Mesothelial cell of epicardium (in vitro differentiated cells): Measurements from ENCODE around the gene CALHM5. TPM values are rescaled to one million over a fixed set of nuclear protein-coding genes. Genes with fewer than 3 reads are reported as not detected.
A peak's percentile ranks its signal among the peaks of the same experiment; 100 is the strongest.

ENCODE experiments used
- DNase-seq, 2 experiments: peaks; one replicate each; pipeline ENCODE4 v3.0.0; 2021; ENCODE audit warnings: low spot score in 2 of 2; ENCODE audit not compliant: unreplicated experiment in 2 of 2
- H3K27ac Mint-ChIP-seq: 2 replicates; pipeline ENCODE4 v1.8.0; 2021; ENCODE audit warnings: mixed read lengths
- H3K27me3 Mint-ChIP-seq: 2 replicates; pipeline ENCODE4 v1.8.0; 2021; ENCODE audit warnings: low read depth, mixed read lengths
- H3K36me3 Mint-ChIP-seq: 2 replicates; pipeline ENCODE4 v1.8.0; 2021; ENCODE audit warnings: mixed read lengths
- H3K4me1 Mint-ChIP-seq: 2 replicates; pipeline ENCODE4 v1.8.0; 2021; ENCODE audit warnings: mixed read lengths
- H3K4me3 Mint-ChIP-seq: 2 replicates; pipeline ENCODE4 v1.8.0; 2021; ENCODE audit warnings: mild to moderate bottlenecking, moderate library complexity, mixed read lengths
- H3K9me3 Mint-ChIP-seq: 2 replicates; pipeline ENCODE4 v1.8.0; 2021; ENCODE audit warnings: mixed read lengths
- CTCF ChIP-seq: fragments of 200-600 bp; sonication (generic); IDR thresholded peaks from one replicate; pipeline ENCODE4 v1.5.0; 2021; ENCODE audit warnings: antibody characterized with exemption; ENCODE audit not compliant: unreplicated experiment
- total RNA-seq: library from RNA; stranded (reverse); gene quantifications from 3 replicates; pipeline ENCODE4 v1.2.1, GENCODE V29; 2021

CALHM5 gene
- total RNA-seq, 1 donor from 2014 or later, result 1.7 TPM

DNA sequence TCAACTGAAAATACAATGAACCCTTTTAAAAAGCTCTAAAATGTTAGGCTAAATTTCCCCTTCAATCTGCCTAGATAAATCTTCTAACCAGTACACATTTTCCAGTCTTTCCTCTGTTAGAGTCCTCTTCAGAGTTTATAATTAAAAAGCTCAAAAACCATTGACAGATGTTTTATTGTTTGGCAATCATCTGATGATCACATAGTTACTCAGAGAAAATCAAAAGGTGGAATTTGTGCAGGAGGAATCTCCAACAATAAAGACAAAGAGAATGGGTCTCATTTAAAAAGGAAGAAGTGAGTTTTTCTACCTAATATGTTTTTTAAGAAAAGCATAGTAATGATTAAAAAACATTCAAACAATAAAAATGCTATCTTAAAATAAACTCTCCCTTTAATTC lies 31.0 kb downstream of the CALHM5 start:
- Mint-ChIP-seq H3K27ac (no peak overlapping the region), H3K36me3 (no peaks in the 10 kb centered on the region), H3K4me3 (no peak overlapping the region), H3K27me3 (peaks cover 3% of the 10 kb centered on the region), H3K4me1 (peaks cover 43% of the 10 kb centered on the region), H3K9me3 (no peaks in the 10 kb centered on the region)
- DNase-seq, result no peak
- no peak for TF ChIP-seq CTCF

DNA sequence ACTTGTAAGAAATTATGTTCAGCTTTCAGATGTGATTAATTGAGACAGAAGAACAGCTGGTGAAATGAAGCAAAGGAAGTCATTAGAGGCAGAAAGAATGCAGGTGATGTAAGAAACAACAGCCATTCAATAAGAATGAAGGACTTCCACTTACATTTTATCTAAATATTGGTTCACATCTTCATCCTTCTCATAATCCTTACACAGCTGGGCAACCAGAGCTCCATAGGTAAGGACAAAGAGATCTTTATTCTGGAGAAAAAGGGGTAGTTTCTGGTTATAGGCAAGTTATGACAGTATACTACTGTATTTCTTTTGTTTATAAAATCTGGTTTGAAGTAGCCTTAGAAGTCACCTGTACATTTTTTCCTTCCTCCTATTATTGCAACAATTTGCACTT lies 31.7 kb downstream of the CALHM5 start:
- TF ChIP-seq CTCF, result no peak
- peaks cover 43% of the 10 kb centered on the region for H3K4me1 Mint-ChIP-seq
- no peak overlapping the region for H3K4me3 Mint-ChIP-seq
- no peak overlapping the region for H3K27ac Mint-ChIP-seq
- H3K36me3 Mint-ChIP-seq, result no peaks in the 10 kb centered on the region
- no peak for DNase-seq
- H3K9me3 Mint-ChIP-seq, result no peaks in the 10 kb centered on the region
- peaks cover 3% of the 10 kb centered on the region for H3K27me3 Mint-ChIP-seq

DNA sequence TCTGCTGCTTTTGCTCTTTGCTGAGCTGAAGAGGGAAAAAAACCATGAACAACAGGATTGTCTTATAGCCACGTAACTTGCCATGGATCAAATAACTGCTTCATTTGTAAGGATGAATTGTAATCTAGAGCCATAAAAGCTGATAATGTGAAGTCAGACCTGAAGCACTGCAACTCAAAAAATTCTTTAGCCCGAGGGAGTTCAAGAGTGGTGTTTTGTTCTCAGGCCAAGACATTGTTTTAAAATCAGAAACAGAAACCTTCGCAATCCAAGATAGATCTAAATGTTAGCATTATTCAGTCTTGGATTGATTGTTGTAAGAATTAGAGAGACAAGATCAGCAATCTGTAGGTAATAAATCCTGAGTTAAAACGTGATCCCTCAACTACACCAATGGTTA lies 34.2 kb downstream of the CALHM5 start, which contains the start of gene TRAPPC3L:
Gene TRAPPC3L (minus strand): TSS at position 34 of the 400 bp plus-strand sequence. CDS start 170 bp downstream, outside the sequence.
- H3K4me1 Mint-ChIP-seq, result peaks cover 37% of the 10 kb centered on the region
- no peaks in the 10 kb centered on the region for H3K9me3 Mint-ChIP-seq
- H3K27me3 Mint-ChIP-seq, result peaks cover 3% of the 10 kb centered on the region
- H3K36me3 Mint-ChIP-seq, result no peaks in the 10 kb centered on the region
- DNase-seq, result no peak
- H3K27ac Mint-ChIP-seq, result peak within 1 kb of the TSS; percentile 85
- no peak for TF ChIP-seq CTCF
- peak within 1 kb of the TSS; percentile 46 for H3K4me3 Mint-ChIP-seq

DNA sequence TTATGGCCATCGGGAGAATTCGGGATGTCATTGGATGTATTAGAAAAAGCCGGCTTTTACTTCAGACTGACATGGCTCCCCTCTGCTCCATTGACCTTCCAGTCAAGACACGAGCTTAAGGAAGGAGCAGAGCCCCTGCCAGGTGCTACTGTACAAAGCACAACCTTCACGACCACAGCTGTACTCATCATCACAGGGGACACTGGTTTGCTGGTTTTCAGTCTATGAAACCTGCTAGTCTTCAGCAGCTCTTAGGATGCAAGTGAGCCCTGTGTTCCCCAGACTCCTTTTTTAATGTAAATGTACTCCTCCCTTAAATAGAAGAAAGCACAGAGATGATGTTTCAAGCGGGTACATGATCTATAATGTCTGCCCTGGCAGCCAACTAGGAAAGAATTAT lies 35.9 kb downstream of the CALHM5 start:
- Mint-ChIP-seq H3K4me3 (no peak overlapping the region), H3K36me3 (no peaks in the 10 kb centered on the region), H3K9me3 (peaks cover 3% of the 10 kb centered on the region), H3K27me3 (peaks cover under 1% of the 10 kb centered on the region), H3K27ac (no peak overlapping the region), H3K4me1 (peaks cover 29% of the 10 kb centered on the region)
- DNase-seq, result no peak
- no peak for TF ChIP-seq CTCF

DNA sequence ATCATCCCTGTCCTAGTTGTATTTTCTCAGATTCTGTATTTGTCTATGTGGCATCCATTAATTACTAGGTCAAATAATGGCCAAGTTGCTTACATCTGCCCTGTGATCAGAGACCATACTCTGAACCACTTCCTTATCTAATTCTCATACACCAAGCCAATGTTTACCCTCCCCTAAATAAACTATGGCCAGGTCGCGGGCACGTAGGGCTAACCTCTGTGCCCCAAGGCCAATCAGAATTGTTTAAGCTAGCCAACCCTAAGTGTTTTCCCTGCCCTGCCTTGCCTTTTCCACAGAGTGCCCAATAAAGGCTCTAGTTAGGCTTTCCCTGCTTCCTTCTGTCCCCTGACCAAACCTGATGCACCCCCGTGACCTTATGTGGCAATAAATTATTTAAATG lies 39.4 kb downstream of the CALHM5 start:
- DNase-seq, result no peak
- no peaks in the 10 kb centered on the region for H3K27me3 Mint-ChIP-seq

More for the DNA sequence above, 39.4 kb downstream of the CALHM5 start:
- Mint-ChIP-seq H3K4me1 (peaks cover 2% of the 10 kb centered on the region), H3K27ac (no peak overlapping the region), H3K36me3 (no peaks in the 10 kb centered on the region), H3K4me3 (no peak overlapping the region), H3K9me3 (peaks cover 3% of the 10 kb centered on the region)
- no peak for TF ChIP-seq CTCF
